GM12891 (cell line): ENCODE results near the gene LRRC59.
A peak's percentile ranks its signal among the peaks of the same experiment; 100 is the strongest.

Experiments used
- DNase-seq: peaks from one replicate; pipeline ENCODE4 v3.0.0; 2011; ENCODE audit warnings: low spot score; ENCODE audit not compliant: insufficient read length
- FAIRE-seq: peaks from 2 replicates; lab custom pipeline; 2011; peaks lifted over from hg19 to GRCh38; lab: Jason Lieb, UNC
- PAX5 ChIP-seq: IDR thresholded peaks from 2 replicates; pipeline ENCODE4 v1.6.1; 2011; ENCODE audit warnings: low read length, moderate library complexity, mild to moderate bottlenecking; ENCODE audit not compliant: insufficient read depth, severe bottlenecking
- POLR2A ChIP-seq: IDR thresholded peaks from 2 replicates; pipeline ENCODE4 v1.6.1; 2011; ENCODE audit warnings: low read depth, low read length, control low read depth
- POLR2AphosphoS5 ChIP-seq: IDR thresholded peaks from 2 replicates; pipeline ENCODE4 v1.6.1; 2011; ENCODE audit warnings: low read depth, low read length, control low read depth
- POU2F2 ChIP-seq: IDR thresholded peaks from 2 replicates; pipeline ENCODE4 v1.6.1; 2011; ENCODE audit warnings: low read depth, mild to moderate bottlenecking, control low read depth, low read length, moderate library complexity
- SPI1 ChIP-seq: IDR thresholded peaks from 2 replicates; pipeline ENCODE4 v1.6.1; 2011; ENCODE audit warnings: low read depth, low read length, control low read depth
- TAF1 ChIP-seq: IDR thresholded peaks from 2 replicates; pipeline ENCODE4 v1.6.1; 2011; ENCODE audit warnings: low read depth, low read length, control low read depth

LRRC59 gene

GRCh38 chr17:50389534-50389933, 7.8 kb downstream of the LRRC59 start:
- FAIRE-seq (no peak), DNase-seq (no peak)
- TF ChIP-seq POLR2A (no peak), PAX5 (no peak), POLR2AphosphoS5 (no peak), POU2F2 (no peak), SPI1 (no peak), TAF1 (no peak)

GRCh38 chr17:50388728-50389127, 8.6 kb downstream of the LRRC59 start:
- peak; percentile 39 for TF ChIP-seq POLR2AphosphoS5
- no peak for TF ChIP-seq SPI1
- no peak for TF ChIP-seq PAX5
- no peak for TF ChIP-seq POU2F2
- no peak; the same call in none of the 2 replicates for TF ChIP-seq POLR2A
- TF ChIP-seq TAF1, result no peak
- FAIRE-seq (no peak), DNase-seq (no peak)

GRCh38 chr17:50386510-50386909, 10.8 kb downstream of the LRRC59 start:
- DNase-seq (no peak), FAIRE-seq (no peak)
- TF ChIP-seq SPI1 (no peak), POLR2A (no peak), POLR2AphosphoS5 (no peak), TAF1 (no peak), POU2F2 (no peak), PAX5 (no peak)

GRCh38 chr17:50382931-50383330, 14.4 kb downstream of the LRRC59 start:
- FAIRE-seq, result no peak
- DNase-seq, result no peak
- TF ChIP-seq POLR2AphosphoS5, result no peak

- FAIRE-seq (no peak), DNase-seq (no peak)
- TF ChIP-seq SPI1 (no peak), TAF1 (no peak), POLR2AphosphoS5 (no peak), PAX5 (no peak), POU2F2 (no peak), POLR2A (no peak)
Observed at GRCh38 chr17:50381920-50382319, 15.4 kb downstream of the LRRC59 start.

GRCh38 chr17:50381260-50381815, 16.0 kb downstream of the LRRC59 start:
- FAIRE-seq, result no peak

GRCh38 chr17:50380369-50381259, 16.7 kb downstream of the LRRC59 start:
- no peak for FAIRE-seq
- TF ChIP-seq POLR2AphosphoS5 (peak; percentile 78), SPI1 (no peak), POLR2A (peak; percentile 34), POU2F2 (0 out of 2 replicates have a peak, but pooled peaks have one; percentile 7)
- no peak for DNase-seq

More at GRCh38 chr17:50381260-50381815, 16.0 kb downstream of the LRRC59 start:
- TF ChIP-seq SPI1, result no peak
- TF ChIP-seq POLR2A, result no peak
- no peak for TF ChIP-seq PAX5
- TF ChIP-seq POLR2AphosphoS5, result no peak
- no peak for TF ChIP-seq TAF1
- TF ChIP-seq POU2F2, result no peak
- DNase-seq, result no peak

GRCh38 chr17:50379351-50380132, 17.8 kb downstream of the LRRC59 start:
- no peak for FAIRE-seq
- no peak for DNase-seq
- TF ChIP-seq POLR2AphosphoS5 (no peak), SPI1 (no peak), POLR2A (no peak), POU2F2 (no peak), TAF1 (no peak), PAX5 (no peak)
